ENCODE measurements around the gene NUP93. TPM values are rescaled to one million over a fixed set of nuclear protein-coding genes. Genes with fewer than 3 reads are reported as not detected.

NUP93 gene
- total and polyA plus RNA-seq, 2 of the 8 experiments (the other 6 are each of a cell fraction or from before 2014, with no cell fraction given), result 147 to 201 TPM

- 90% methylated on average over 8 of the region's 8 CpGs; no CpG with 5 or more reads in 1 of the 2 experiments for WGBS, 2 experiments (ENCODE audit: extremely low coverage in 1 of 2, insufficient coverage in 1 of 2, insufficient read length in 1 of 2, insufficient replicate concordance in 2 of 2, low coverage in 1 of 2, low lambda C conversion rate in 2 of 2, missing lambda C conversion rate in 1 of 2)
- H2BK5ac ChIP-seq (ENCODE audit: low read depth, low read length), result no peak overlapping the region
- no peaks in the 10 kb centered on the region for H4K20me1 ChIP-seq (replicated peaks in 1 of 2; ENCODE audit: control insufficient read depth in 1 of 2, insufficient read depth in 2 of 2, low read length in 2 of 2)
- no peak overlapping the region for H2AFZ ChIP-seq (ENCODE audit: low read length)
- no peak overlapping the region for H3K56ac ChIP-seq (replicated peaks; ENCODE audit: insufficient read length, low read depth, low read length)
- no peaks in the 10 kb centered on the region for H3K27me3 ChIP-seq (replicated peaks in 1 of 4; ENCODE audit: control insufficient read depth in 3 of 4, extremely low read depth in 1 of 4, insufficient read depth in 3 of 4, low read length in 3 of 4)
- no peak overlapping the region for H3K14ac ChIP-seq (ENCODE audit: insufficient read length)
- POLR2A ChIA-PET (ENCODE audit: partially characterized antibody), result interaction anchor here (0.6 kb wide), 1 partner anchor 1432 kb away, joined by 4 read pairs; no protein-coding TSS in a partner anchor
- H2AK5ac ChIP-seq (ENCODE audit: low read depth, low read length), result no peak overlapping the region
- no peak overlapping the region for H3K4me2 ChIP-seq (ENCODE audit: insufficient read depth in 1 of 2, low read depth in 2 of 2, low read length in 2 of 2)
- no peak overlapping the region for H2BK120ac ChIP-seq (replicated peaks; ENCODE audit: low read depth, low read length)
- H3K9me3 ChIP-seq (ENCODE audit: insufficient read depth in 2 of 2, low read depth in 1 of 2, low read length in 1 of 2), result no peaks in the 10 kb centered on the region
- no peak for FAIRE-seq
- H3K36me3 ChIP-seq (ENCODE audit: control insufficient read depth in 2 of 4, insufficient read depth in 4 of 4, low read length in 3 of 4), result no peaks in the 10 kb centered on the region
- no peak overlapping the region for H3K4ac ChIP-seq (replicated peaks; ENCODE audit: insufficient read length, low read depth, low read length)
- H2BK12ac ChIP-seq (ENCODE audit: low read depth, low read length), result no peak overlapping the region
- no peaks in the 10 kb centered on the region for H3K23me2 ChIP-seq (ENCODE audit: low read depth, low read length)
- no peak overlapping the region for H2BK20ac ChIP-seq (ENCODE audit: low read length)
- no peak overlapping the region for H2BK15ac ChIP-seq (ENCODE audit: low read length)
- H3K79me2 ChIP-seq (ENCODE audit: control insufficient read depth in 1 of 2, insufficient read depth in 2 of 2, low read length in 2 of 2), result no peaks in the 10 kb centered on the region
- DNase-seq (ENCODE audit: low read depth in 1 of 2, low spot score in 2 of 2), result no peak
- H4K5ac ChIP-seq (ENCODE audit: insufficient read length, low read depth, low read length), result no peak overlapping the region
- no peak overlapping the region for H4K8ac ChIP-seq (ENCODE audit: extremely low read depth, insufficient read depth, low read length)
- H3K4me3 ChIP-seq (ENCODE audit: extremely low read depth in 1 of 4, insufficient read depth in 2 of 4, low read depth in 3 of 4, low read length in 4 of 4), result no peak overlapping the region
- H3K9ac ChIP-seq (replicated peaks in 1 of 4; ENCODE audit: extremely low read depth in 1 of 4, low read depth in 3 of 4, low read length in 3 of 4), result no peak overlapping the region
- H3K79me1 ChIP-seq (ENCODE audit: low read depth, low read length), result no peaks in the 10 kb centered on the region
- H3K27ac ChIP-seq (ENCODE audit: low read depth, low read length), result no peak overlapping the region
- H3K4me1 ChIP-seq (replicated peaks in 1 of 4; ENCODE audit: control insufficient read depth in 3 of 4, insufficient read depth in 4 of 4, low read length in 3 of 4), result no peaks in the 10 kb centered on the region
- no peak overlapping the region for H3K23ac ChIP-seq (ENCODE audit: insufficient read length)
- CTCF ChIA-PET (ENCODE audit: partially characterized antibody), result interaction anchor here (1.1 kb wide), 1 partner anchor 30 kb away, joined by 3 read pairs; no protein-coding TSS in a partner anchor
- H4K91ac ChIP-seq (replicated peaks; ENCODE audit: insufficient read length, low read length), result no peak overlapping the region
- H3K18ac ChIP-seq (ENCODE audit: extremely low read depth, low read length), result no peak overlapping the region
- TF ChIP-seq CBX5 (IDR thresholded peaks at IDR 0.05; ENCODE audit: low read depth, low read length), result no peak
- TF ChIP-seq SIN3A (conservative IDR thresholded peaks at IDR 0.05 in 1 of 2, IDR thresholded peaks at IDR 0.05 in 1 of 2; ENCODE audit: low read depth in 1 of 2, low read length in 2 of 2), result no peak
- no peak for TF ChIP-seq BCL11A (IDR thresholded peaks at IDR 0.05; ENCODE audit: low read depth in 2 of 2, low read length in 2 of 2)
- TF ChIP-seq SIRT6 (IDR thresholded peaks at IDR 0.05; ENCODE audit: low read length), result no peak
- TF ChIP-seq KDM4A (IDR thresholded peaks at IDR 0.05; ENCODE audit: low read depth, low read length, severe bottlenecking), result no peak
- no peak for TF ChIP-seq CTCF (IDR thresholded peaks at IDR 0.05; ENCODE audit: control extremely low read depth in 1 of 3, insufficient read depth in 1 of 3, low read depth in 1 of 3, low read length in 3 of 3)
- TF ChIP-seq RNF2 (IDR thresholded peaks at IDR 0.05; ENCODE audit: borderline replicate concordance, low read depth, low read length, missing control alignments, poor library complexity, severe bottlenecking), result no peak
- no peak for TF ChIP-seq EZH2 (IDR thresholded peaks at IDR 0.05; ENCODE audit: low read depth, low read length, severe bottlenecking)
- TF ChIP-seq ZNF274 (IDR thresholded peaks at IDR 0.05; ENCODE audit: borderline replicate concordance, extremely low read depth, low read length), result no peak
These were observed 167.3 kb downstream of the NUP93 start for GRCh38 chr16:56897026-56897799.

Data from H1 (cell line).